Measurements from ENCODE around the gene CAPN9.

Gene CAPN9

GRCh38 chr1:230797942-230798365, 50.8 kb downstream of the CAPN9 start:
- TF ChIP-seq CTCF (IDR thresholded peaks at IDR 0.05; ENCODE audit: extremely low read depth, missing control alignments) = no peak
- no peak for DNase-seq (ENCODE audit: low spot score)

GRCh38 chr1:230798491-230798890, 51.3 kb downstream of the CAPN9 start:
- no peak for TF ChIP-seq CTCF (IDR thresholded peaks at IDR 0.05; ENCODE audit: extremely low read depth, missing control alignments)

GRCh38 chr1:230800891-230801840, 54.0 kb downstream of the CAPN9 start:
- no peak for TF ChIP-seq CTCF (IDR thresholded peaks at IDR 0.05; ENCODE audit: extremely low read depth, missing control alignments)

More at GRCh38 chr1:230798491-230798890, 51.3 kb downstream of the CAPN9 start:
- DNase-seq (ENCODE audit: low spot score) = no peak

GRCh38 chr1:230804396-230804795, 57.2 kb downstream of the CAPN9 start:
- DNase-seq (ENCODE audit: low spot score) = no peak
- TF ChIP-seq CTCF (IDR thresholded peaks at IDR 0.05; ENCODE audit: extremely low read depth, missing control alignments) = no peak

More at GRCh38 chr1:230800891-230801840, 54.0 kb downstream of the CAPN9 start:
- DNase-seq (ENCODE audit: low spot score) = no peak

GRCh38 chr1:230806552-230806951, 59.4 kb downstream of the CAPN9 start:
- no peak for TF ChIP-seq CTCF (IDR thresholded peaks at IDR 0.05; ENCODE audit: extremely low read depth, missing control alignments)
- no peak for DNase-seq (ENCODE audit: low spot score)

GRCh38 chr1:230807029-230807428, 59.8 kb downstream of the CAPN9 start:
- no peak for DNase-seq (ENCODE audit: low spot score)
- TF ChIP-seq CTCF (IDR thresholded peaks at IDR 0.05; ENCODE audit: extremely low read depth, missing control alignments) = no peak

- DNase-seq (ENCODE audit: low spot score) = no peak
- TF ChIP-seq CTCF (IDR thresholded peaks at IDR 0.05; ENCODE audit: extremely low read depth, missing control alignments) = no peak
Measured at GRCh38 chr1:230807561-230808280, 60.5 kb downstream of the CAPN9 start.

Data from GM20000 (cell line).